Effector memory CD4-positive, alpha-beta T cell (primary cell): ENCODE results near the gene AZU1.

Experiments used
- DNase-seq, 3 donors: peaks; one replicate each; pipeline ENCODE4 v3.0.0-alpha.2; 2020
- H3K27ac ChIP-seq: 2 replicates; pipeline ENCODE4 v1.7.0; 2013; ENCODE audit warnings: mild to moderate bottlenecking, low read length, moderate library complexity; ENCODE audit not compliant: insufficient read depth, poor library complexity, severe bottlenecking
- H3K27me3 ChIP-seq: replicated peaks from 2 replicates; pipeline ENCODE4 v1.7.0; 2013; ENCODE audit warnings: mild to moderate bottlenecking, low read length; ENCODE audit not compliant: insufficient read depth, control insufficient read depth, poor library complexity, severe bottlenecking
- H3K36me3 ChIP-seq: 2 replicates; pipeline ENCODE4 v1.7.0; 2013; ENCODE audit warnings: mild to moderate bottlenecking, low read length, moderate library complexity; ENCODE audit not compliant: control insufficient read depth, insufficient read depth
- H3K4me1 ChIP-seq: 2 replicates; pipeline ENCODE4 v1.7.0; 2013; ENCODE audit warnings: low read length, mild to moderate bottlenecking; ENCODE audit not compliant: control insufficient read depth, insufficient read depth, poor library complexity, severe bottlenecking
- H3K4me3 ChIP-seq: 2 replicates; pipeline ENCODE4 v1.7.0; 2013; ENCODE audit warnings: low read length, low read depth, mild to moderate bottlenecking; ENCODE audit not compliant: insufficient read depth, poor library complexity, severe bottlenecking
- H3K9me3 ChIP-seq: 2 replicates; pipeline ENCODE4 v1.7.0; 2013; ENCODE audit warnings: mild to moderate bottlenecking, low read length, moderate library complexity; ENCODE audit not compliant: control insufficient read depth

AZU1 gene

DNA sequence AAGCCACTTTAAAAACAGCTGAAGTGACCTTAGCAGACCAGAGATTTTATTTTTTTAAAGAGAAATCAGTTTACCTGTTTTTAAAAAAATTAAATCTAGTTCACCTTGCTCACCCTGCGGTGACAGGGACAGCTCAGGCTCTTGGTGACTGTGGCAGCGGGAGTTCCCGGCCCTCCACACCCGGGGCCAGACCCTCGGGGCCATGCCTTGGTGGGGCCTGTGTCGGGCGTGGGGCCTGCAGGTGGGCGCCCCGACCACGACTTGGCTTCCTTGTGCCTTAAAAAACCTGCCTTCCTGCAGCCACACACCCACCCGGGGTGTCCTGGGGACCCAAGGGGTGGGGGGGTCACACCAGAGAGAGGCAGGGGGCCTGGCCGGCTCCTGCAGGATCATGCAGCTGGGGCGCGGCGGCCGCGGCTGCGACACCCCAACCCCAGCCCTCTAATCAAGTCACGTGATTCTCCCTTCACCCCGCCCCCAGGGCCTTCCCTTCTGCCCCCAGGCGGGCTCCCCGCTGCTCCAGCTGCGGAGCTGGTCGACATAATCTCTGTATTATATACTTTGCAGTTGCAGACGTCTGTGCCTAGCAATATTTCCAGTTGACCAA lies 16.7 kb upstream of the AZU1 start:
- Histone ChIP-seq H3K4me3 (no peak overlapping the region), H3K9me3 (no peaks in the 10 kb centered on the region), H3K27me3 (no peaks in the 10 kb centered on the region), H3K27ac (no peak overlapping the region), H3K4me1 (no peaks in the 10 kb centered on the region), H3K36me3 (peaks cover 62% of the 10 kb centered on the region)
- DNase-seq: no peak

DNA sequence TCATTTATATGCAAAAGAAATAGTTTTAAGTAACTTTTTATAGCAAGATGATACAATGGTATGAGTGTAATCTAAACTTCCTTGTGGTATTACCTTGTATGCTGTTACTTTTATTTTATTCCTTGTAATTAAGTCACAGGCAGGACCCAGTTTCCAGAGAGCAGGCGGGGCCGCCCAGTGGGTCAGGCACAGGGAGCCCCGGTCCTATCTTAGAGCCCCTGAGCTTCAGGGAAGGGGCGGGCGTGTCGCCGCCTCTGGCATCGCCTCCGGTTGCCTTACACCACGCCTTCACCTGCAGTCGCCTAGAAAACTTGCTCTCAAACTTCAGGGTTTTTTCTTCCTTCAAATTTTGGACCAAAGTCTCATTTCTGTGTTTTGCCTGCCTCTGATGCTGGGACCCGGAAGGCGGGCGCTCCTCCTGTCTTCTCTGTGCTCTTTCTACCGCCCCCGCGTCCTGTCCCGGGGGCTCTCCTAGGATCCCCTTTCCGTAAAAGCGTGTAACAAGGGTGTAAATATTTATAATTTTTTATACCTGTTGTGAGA lies 16.1 kb upstream of the AZU1 start:
- H3K9me3 ChIP-seq: no peaks in the 10 kb centered on the region
- no peak overlapping the region for H3K4me3 ChIP-seq
- H3K27ac ChIP-seq: no peak overlapping the region
- no peaks in the 10 kb centered on the region for H3K4me1 ChIP-seq
- DNase-seq: no peak
- peaks cover 56% of the 10 kb centered on the region for H3K36me3 ChIP-seq
- H3K27me3 ChIP-seq: no peaks in the 10 kb centered on the region

DNA sequence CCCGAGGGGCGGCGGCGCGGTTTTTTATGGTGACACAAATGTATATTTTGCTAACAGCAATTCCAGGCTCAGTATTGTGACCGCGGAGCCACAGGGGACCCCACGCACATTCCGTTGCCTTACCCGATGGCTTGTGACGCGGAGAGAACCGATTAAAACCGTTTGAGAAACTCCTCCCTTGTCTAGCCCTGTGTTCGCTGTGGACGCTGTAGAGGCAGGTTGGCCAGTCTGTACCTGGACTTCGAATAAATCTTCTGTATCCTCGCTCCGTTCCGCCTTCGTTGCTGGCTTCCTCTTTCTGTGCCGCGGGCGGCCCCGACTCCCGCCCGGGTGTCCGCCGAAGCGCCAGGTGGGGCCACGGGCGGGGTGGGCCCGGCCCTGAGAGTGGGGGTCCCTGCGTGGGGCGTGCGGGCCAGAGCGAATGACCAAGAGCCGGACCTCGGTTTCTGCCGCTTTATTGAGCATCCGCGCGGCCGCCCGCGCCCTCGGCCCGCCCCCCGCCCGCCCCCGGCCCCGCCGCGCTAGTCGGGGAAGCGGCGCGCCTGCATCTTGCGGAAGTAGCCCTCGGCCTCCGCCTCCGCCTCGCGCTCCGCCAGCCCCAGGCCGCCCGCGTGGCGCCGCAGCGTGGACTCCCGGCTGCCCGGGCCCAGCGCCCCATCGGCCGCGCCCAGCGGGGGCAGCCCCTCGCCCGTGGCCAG lies 15.4 kb upstream of the AZU1 start:
- no peaks in the 10 kb centered on the region for H3K9me3 ChIP-seq
- H3K4me3 ChIP-seq: no peak overlapping the region
- no peak overlapping the region for H3K27ac ChIP-seq
- DNase-seq: no peak
- H3K4me1 ChIP-seq: no peaks in the 10 kb centered on the region
- peaks cover 49% of the 10 kb centered on the region for H3K36me3 ChIP-seq
- H3K27me3 ChIP-seq: no peaks in the 10 kb centered on the region

DNA sequence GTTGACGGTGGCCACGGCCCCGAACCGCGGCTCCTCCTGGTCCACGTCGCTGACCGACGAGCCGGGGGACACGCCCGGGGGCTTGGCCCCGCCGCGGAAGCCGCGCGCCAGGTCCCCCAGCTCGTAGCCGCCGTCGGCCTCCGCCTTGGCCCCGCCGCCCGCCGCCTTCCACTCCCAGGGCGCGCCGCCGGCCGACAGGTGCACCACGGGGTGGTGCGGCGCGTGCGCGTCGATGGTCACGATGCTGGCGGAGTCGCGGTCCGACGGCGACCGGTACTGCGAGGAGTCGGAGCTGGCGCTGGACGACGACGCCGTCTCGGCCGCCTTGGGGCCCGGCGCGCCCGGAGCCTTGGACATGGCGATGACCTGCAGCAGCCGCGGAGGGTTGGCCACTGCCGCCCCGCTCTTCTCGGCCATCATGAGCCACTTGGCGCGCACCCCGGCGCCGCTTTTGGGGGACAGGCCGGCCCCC lies 14.9 kb upstream of the AZU1 start:
- Histone ChIP-seq H3K4me3 (no peak overlapping the region), H3K9me3 (no peaks in the 10 kb centered on the region)

DNA sequence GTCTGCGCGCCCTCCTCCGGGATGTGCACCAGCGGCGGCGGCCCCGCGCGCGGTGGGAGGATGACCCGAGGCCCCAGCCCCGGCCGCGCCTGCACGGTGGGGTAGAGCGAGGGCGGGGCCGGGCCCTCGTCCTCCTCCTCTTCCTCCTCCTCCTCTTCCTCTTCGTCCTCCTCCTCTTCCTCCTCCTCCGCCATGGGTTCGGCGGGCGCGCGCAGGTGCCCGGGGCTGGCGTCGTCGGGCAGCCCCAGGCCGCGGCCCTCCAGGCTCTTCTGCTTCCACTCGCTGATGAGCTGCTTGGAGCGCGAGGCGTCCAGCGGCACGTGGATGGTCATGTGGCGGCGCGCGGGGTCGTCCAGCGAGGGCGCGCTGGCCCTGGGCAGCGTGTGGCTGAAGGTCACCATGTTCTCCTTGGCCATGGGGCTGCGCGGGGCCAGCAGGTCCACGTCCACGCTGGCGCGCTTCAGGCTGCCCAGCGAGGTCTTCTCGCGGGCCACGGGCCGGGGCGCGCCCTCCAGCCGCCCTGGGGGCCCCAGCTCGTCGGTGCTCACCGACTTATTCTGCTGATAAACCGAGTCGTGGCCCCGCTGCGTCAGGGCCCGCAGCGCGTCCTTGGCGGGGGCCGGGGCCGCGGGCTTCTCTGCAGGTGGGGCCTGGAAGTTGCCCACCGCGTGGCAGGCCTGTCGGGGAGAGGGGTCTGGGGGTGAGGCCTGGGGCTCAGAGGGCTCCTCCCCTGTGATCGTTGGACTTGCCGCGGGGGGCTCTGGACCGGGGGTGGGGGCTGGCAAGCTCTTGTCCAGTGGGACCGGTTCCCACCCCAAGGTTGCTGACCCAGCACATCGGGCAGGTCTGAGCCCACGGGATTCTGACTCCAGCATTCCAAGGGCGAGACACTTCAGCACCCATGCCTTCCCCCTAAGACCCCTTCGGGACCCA lies 14.2 kb upstream of the AZU1 start:
- H3K27ac ChIP-seq: no peak overlapping the region
- H3K9me3 ChIP-seq: no peaks in the 10 kb centered on the region
- H3K27me3 ChIP-seq: no peaks in the 10 kb centered on the region
- no peak overlapping the region for H3K4me3 ChIP-seq
- H3K36me3 ChIP-seq: peaks cover 37% of the 10 kb centered on the region
- no peak for DNase-seq
- no peaks in the 10 kb centered on the region for H3K4me1 ChIP-seq

More for the DNA sequence above, 14.9 kb upstream of the AZU1 start:
- Histone ChIP-seq H3K4me1 (no peaks in the 10 kb centered on the region), H3K27ac (no peak overlapping the region), H3K27me3 (no peaks in the 10 kb centered on the region), H3K36me3 (peaks cover 44% of the 10 kb centered on the region)
- no peak for DNase-seq

DNA sequence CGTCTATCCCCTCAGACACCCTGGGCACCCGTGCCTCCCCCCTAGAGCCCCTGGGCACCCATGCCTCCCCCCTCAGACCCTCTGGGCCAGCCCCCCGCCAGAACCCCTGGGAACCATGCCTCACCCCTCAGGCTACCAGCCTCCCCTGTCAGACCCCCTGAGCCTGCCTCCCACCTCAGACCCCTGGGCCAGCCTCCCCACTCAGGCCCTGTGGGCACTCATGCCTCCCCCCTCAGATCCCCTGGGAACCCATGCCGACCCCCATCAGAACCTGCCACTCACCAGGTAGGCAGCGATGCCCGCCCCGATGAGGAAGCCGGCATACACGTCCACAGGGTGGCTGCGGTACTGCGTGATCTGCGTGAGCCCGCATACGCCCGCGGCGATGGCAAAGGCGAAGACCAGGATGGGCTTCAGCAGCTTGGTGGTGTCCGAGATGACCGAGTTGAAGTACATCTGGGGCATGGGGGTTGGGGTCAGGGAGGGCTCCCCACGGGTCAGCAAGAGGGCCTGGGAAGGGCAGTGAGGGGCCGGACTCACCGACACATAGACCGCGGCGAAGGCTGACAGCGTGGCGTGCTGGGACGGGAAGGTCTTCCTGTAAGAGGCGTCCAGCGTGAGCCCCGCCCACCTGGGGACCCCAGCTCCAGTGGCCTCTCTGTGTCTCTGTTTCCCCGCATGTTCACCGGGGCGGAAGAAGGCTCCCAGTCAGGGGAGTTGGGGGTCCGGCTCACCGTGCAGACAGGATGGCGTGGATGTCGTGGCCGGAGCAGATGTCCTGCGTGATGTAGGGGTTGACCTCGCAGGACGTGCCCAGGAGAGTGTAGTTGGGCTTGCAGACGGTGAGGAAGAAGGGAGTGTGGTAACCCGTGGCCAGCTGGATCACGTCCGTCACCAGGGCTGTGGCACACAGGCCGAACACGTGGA lies 13.2 kb upstream of the AZU1 start:
- Histone ChIP-seq H3K9me3 (no peaks in the 10 kb centered on the region), H3K4me1 (no peaks in the 10 kb centered on the region), H3K36me3 (peaks cover 29% of the 10 kb centered on the region), H3K27ac (no peak overlapping the region), H3K27me3 (no peaks in the 10 kb centered on the region), H3K4me3 (no peak overlapping the region)
- DNase-seq: no peak

DNA sequence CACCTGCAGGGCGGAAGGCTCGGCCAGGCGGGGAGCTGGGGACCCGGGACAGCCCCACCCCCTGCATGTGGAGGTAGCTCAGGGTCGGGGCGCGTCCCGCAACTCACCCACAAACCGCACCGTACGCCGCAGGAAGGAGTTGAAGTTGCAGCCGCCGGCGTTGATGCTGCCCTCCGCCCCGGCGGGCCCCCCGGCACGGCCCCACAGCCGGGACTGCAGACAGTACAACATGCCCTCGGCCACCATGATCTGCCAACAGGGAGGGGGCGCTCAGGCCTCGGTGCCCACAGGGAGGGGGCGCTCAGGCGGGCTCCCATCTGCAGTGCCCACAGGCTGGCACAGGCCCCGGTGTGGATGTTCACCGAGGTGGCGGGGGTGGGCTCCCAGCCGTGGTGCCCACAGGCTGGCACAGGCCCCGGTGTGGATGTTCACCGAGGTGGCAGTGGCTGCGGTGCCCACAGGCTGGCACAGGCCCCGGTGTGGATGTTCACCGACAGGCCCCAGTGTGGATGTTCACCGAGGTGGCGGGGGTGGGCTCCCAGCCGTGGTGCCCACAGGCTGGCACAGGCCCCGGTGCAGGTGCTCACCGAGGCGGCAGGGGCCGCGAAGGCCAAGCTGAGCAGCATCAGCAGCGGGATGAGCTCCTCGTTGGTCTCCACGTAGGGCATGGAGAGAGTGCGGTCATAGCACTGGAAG lies 12.4 kb upstream of the AZU1 start:
- Histone ChIP-seq H3K4me1 (no peaks in the 10 kb centered on the region), H3K27me3 (no peaks in the 10 kb centered on the region), H3K4me3 (no peak overlapping the region), H3K27ac (no peak overlapping the region), H3K9me3 (no peaks in the 10 kb centered on the region), H3K36me3 (peaks cover 21% of the 10 kb centered on the region)
- DNase-seq: no peak

DNA sequence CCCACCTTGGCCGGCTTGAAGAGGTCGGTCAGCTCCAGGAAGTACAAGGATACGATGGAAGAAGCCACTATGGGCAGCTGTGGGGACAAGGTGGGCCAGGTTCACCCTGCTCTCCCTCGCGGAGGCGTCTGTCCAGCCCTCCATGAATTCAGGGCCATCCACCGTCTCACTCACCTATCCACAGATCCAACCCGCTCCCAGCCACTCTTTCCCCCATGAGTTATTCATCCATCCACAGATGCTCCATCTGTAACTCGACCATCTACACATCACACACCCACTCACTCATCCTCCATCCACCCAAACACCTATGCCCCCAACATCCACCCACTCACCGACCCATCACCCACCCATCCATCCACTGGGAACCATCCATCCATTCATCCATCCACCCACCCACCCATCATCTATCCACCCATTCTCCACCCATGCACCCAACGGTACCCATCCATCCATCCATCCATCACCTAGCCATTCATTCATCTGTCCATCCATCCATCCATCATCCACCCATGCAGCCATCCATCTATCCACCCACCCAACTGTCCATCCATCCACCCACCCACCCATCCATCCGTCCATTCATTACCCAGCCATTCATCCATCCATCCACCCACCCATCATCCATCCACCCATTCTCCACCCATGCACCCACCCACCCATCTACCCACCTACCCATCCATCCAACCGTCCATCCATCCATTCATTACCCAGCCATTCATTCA lies 11.7 kb upstream of the AZU1 start:
- Histone ChIP-seq H3K36me3 (peaks cover 14% of the 10 kb centered on the region), H3K4me3 (no peak overlapping the region), H3K4me1 (no peaks in the 10 kb centered on the region), H3K27ac (no peak overlapping the region), H3K27me3 (no peaks in the 10 kb centered on the region), H3K9me3 (no peaks in the 10 kb centered on the region)
- no peak for DNase-seq
